Coronary artery (tissue), 2 donors: ENCODE data around the gene CSKMT.
"Not testable (repeated sequence)": the region's sequence is repeated elsewhere in the genome, so short reads cannot be mapped to it uniquely, and the experiment has no call there.

ENCODE experiments used
- DNase-seq: peaks from one replicate; pipeline ENCODE4 v3.0.0-alpha.2; 2017; ENCODE audit warnings: low spot score
- H3K27ac ChIP-seq, 2 donors: fragments of 200-600 bp; sonication (generic); one replicate each; pipeline ENCODE4 v1.5.1; 2016 to 2019
- H3K4me3 ChIP-seq: fragments of 200-600 bp; sonication (generic); 2 replicates; pipeline ENCODE4 v1.5.1; 2016; ENCODE audit warnings: mild to moderate bottlenecking, moderate library complexity
- CTCF ChIP-seq: fragments of 200-600 bp; sonication (generic); IDR thresholded peaks from one replicate; pipeline ENCODE4 v1.5.1; 2019; ENCODE audit warnings: antibody characterized with exemption

Gene CSKMT

GRCh38 chr11:62648185-62648966 is 16.7 kb upstream of the CSKMT start:
- H3K4me3 ChIP-seq = no peak overlapping the region
- no peak for DNase-seq
- H3K27ac ChIP-seq = no peak overlapping the region
- TF ChIP-seq CTCF = no peak

GRCh38 chr11:62648967-62649364 is 16.1 kb upstream of the CSKMT start:
- Histone ChIP-seq H3K27ac (no peak overlapping the region), H3K4me3 (no peak overlapping the region)
- DNase-seq = no peak
- TF ChIP-seq CTCF = no peak

GRCh38 chr11:62649486-62649885 is 15.6 kb upstream of the CSKMT start:
- Histone ChIP-seq H3K4me3 (no peak overlapping the region), H3K27ac (no peak overlapping the region)
- no peak for DNase-seq
- TF ChIP-seq CTCF = no peak

GRCh38 chr11:62650283-62650682 is 14.8 kb upstream of the CSKMT start:
- H3K4me3 ChIP-seq, DNase-seq, H3K27ac ChIP-seq: not testable (repeated sequence)

- TF ChIP-seq CTCF = no peak
- Histone ChIP-seq H3K27ac (peak overlapping the region; percentile 81 to 95), H3K4me3 (peak overlapping the region; percentile 96)
- DNase-seq = no peak
Measured at GRCh38 chr11:62652161-62653006, 12.7 kb upstream of the CSKMT start.

- no peak overlapping the region for H3K4me3 ChIP-seq
- TF ChIP-seq CTCF = no peak
- no peak overlapping the region for H3K27ac ChIP-seq
- no peak for DNase-seq
Measured at GRCh38 chr11:62654297-62654696, 10.8 kb upstream of the CSKMT start.

GRCh38 chr11:62656796-62657429 is 8.2 kb upstream of the CSKMT start:
- H3K4me3 ChIP-seq = no peak overlapping the region
- DNase-seq = no peak
- H3K27ac ChIP-seq = no peak overlapping the region
- TF ChIP-seq CTCF = no peak
